HG03103 (cell line): ENCODE measurements around the gene KLHL1.

Source experiments
- ATAC-seq: cut with Tn5 transposase; IDR thresholded peaks from one replicate; pipeline ENCODE4 v1.9.1; 2021; ENCODE audit warnings: low read depth; ENCODE audit not compliant: unreplicated experiment

The KLHL1 gene

DNA sequence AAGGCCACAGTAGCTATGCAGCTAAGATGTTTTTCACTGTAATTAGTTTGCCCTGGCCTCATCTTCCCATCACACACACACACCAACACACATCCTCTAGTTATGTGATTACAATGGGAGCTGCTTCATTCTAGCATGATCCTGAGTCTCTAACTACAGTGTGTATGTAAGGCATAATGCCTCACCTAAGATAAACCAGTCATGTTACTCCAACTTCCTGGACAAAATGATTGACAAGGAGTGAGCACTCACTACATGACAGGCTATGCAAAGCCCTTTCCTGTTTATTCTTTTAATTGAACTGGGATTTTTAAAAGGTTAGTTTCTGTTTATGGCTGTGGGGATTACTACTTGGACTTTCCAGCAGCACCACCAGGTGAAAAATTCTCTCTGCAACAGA lies 401.4 kb downstream of the KLHL1 start:
- ATAC-seq, result no peak

DNA sequence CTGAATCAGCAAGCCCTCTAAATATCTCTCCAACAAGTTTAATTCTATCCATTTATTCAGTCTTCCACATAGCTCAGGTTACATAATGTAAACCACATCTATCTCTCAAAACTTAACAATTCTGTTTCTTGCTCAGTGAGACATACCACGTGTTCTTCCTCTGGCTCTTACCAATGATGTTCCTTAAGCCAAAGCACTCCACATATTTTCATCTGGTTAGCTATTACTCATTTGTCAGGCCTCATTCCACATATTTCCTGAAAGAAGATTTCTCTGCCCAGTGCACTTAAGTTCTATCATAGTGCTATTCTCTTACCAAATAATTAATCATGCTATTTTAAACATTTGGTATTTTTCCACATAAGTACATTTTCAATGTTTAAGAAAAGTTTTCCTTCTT lies 403.9 kb downstream of the KLHL1 start:
- ATAC-seq, result no peak

DNA sequence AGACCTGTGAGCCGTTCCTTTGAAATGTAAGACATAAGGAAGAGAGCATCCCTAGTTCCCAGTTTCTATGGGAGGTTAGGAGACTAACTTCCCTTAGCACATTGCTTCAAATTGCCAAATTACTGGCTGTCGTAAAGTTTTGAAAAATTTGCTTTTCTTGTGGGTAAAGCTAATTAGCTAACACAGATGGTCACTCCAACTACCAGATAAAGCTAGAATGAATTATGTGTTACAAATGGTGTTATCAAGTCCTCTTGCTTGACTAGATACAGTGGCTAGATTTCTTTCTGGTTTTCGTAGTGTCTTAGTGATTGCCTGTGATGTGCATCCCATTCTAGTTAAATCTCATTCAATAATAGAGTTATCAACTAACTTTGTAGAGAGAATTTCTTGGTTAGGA lies 417.3 kb downstream of the KLHL1 start:
- ATAC-seq, result no peak

DNA sequence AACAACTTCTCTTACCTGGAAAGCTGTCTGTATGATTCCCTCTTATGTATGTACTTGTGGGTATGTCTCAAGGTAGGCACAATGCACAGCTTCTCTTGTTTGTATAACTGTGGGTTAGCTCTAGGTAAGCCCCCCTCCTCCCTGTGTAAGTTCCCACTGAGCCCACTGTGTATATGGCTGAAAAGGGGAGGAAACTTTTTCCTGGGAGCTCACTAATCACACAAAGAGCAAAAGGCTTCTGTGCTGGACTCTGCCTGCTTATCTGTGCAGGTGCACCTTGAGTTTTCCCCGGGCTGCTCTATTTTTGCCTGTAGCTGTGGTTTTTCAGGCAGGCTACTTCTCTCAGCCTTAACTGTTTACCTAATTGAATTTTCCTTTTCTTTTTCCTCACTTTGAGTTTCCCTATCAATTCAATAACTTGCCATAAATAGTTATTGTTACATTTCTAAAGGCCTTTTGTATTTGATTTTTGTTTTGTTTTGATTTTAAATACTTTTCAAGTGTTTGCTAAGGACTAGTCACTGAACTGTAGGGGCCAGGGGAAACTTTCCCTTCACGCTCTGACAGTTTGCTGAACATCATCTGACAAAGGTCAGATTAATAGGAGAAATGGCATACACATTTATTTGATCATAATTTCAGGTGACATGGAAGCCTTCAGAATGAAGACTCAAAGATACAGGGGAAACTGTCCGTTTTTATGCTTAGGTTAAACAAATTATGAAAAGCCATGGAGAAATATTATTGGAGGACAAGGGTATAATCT lies 424.1 kb downstream of the KLHL1 start:
- ATAC-seq, result peak; percentile 51

DNA sequence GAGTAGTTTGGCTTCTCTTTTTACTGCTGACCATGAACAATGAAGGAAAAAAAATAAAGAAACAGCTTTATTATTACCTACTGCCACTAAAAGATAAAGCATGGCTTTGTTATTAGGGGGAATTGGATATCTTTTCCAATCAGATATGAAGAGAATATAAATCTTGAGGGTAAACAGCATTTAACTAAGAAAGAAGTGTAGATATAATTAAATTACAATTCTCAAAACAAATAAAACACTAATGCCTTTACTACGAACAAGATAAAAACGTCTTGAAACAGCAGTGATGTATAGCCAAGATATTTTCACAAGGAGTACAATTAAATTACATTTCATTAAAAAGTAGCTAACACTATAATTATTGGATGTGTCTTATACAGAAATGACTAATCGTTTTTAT lies 426.5 kb downstream of the KLHL1 start:
- ATAC-seq, result no peak

DNA sequence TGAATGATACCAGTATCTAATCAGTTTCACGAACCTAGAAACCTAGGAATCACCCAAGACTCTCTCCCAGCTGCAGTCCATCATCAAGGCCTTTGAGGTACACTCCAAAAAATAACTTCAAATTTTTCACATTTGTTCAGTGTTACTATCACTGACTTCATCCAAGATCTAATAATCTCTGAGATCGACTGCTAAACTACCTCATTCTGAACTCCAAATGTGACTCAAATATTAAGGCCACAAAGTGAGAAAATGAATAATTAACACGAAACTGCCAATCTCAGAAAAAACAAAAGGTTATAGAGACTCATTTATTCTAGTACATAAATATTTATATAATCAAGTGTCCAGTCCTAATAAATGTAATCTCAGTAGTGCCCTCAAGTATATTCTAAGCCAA lies 430.9 kb downstream of the KLHL1 start:
- ATAC-seq, result no peak

DNA sequence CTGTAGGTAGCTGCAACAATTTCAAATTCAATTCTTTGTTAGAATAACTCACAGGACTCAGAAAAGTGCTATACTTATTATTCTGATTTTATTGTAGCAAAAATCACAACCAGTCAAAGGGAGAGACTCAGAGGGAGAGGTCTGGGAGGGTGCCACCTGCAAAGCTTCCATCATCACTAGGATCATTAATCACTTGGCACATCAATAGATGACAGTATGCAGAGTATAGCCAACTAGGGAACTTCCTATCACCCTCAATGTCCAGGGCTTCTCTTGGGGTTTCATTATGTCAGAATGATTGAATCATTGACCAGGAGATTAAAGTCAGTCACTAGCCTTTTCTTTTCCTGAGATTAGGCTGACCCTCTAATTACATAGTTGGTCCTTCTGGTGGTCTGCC lies 432.0 kb downstream of the KLHL1 start:
- ATAC-seq, result no peak

DNA sequence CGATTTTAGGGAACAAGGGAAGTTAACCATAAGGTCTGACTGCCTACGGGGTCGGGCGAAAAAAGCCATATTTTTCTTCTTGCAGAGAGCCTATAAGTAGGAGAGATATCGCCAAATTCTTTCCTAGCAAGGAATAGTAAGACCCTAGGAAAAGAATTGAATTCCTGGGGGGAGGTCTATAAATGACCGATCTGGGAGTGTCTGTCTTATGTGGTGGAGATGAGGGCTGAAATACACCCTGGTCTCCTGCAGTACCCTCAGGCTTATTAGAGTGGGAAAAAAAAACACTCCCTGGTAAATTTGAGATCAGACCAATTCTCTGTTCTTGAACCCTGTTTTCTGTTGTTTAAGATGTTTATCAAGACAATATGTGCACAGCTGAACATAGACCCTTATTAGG lies 448.1 kb downstream of the KLHL1 start:
- no peak for ATAC-seq

DNA sequence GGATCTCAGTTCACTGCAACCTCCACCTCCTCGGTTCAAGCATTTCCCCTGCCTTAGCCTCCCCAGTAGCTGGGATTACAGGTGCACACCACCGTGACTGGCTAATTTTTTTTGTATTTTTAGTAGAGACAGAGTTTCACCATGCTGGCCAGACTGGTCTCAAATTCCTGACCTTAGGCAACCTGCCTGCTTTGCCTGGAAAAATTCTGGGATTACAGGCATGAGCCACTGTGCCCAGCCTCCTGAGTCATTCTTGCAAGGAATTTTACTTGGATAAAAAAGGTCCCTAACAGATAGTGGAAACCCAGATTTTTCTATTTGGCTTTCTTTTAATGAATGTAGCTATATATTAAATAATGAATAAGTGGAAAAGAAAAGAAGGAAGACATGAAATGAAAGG lies 450.6 kb downstream of the KLHL1 start:
- no peak for ATAC-seq

DNA sequence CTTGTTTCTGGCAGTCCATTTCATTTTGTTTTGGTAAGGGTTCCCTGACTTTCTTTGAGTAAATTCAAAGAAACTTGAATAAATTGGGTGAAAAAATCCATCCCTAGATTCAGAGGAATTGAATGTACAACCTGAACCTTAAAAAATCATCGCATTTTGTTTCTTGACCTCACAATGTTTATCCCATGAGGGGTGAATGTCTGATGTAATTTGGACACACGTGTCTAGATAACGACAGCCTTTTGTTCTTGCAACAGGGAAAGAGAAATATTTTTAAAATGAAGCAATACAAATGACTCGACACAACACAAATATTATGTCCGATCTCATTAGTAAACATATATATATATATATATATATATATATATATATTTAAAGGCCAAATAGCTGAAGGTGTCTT lies 453.9 kb downstream of the KLHL1 start:
- no peak for ATAC-seq
